NCI-H128 (cell line): ENCODE results near the gene TUBB4B.

Source experiments
- DNase-seq: peaks from one replicate; lab custom pipeline; 2025; ENCODE audit not compliant: unreplicated experiment; lab: John Stamatoyannopoulos, UW

The TUBB4B gene

DNA sequence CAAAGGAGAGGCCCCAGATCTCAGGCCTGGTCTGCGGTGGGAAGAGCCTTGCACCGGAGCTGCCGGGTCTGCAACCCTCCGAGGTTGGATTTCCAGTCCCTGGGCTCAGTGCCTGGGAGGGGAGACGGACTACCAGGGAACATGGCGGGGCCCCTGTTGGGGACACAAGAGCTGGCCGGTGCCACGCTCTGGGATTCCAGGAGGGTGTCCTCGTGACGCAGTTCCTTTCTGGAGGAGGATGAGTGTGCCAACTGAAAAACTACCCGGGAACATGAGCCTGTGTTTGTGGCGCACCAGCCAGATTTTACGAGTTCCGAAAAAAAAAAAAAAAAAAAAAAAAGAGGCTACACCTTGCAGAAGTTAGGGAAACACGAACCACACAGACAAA is 52.0 kb downstream of the TUBB4B start:
- no peak for DNase-seq
